ENCODE results near the gene SMC3.

SMC3 gene

GRCh38 chr10:110612087-110612486, 44.6 kb downstream of the SMC3 start:
- TF ChIP-seq CTCF (conservative IDR thresholded peaks at IDR 0.05) = no peak

GRCh38 chr10:110612629-110613028, 45.1 kb downstream of the SMC3 start:
- TF ChIP-seq CTCF (conservative IDR thresholded peaks at IDR 0.05) = no peak
- H3K27ac ChIP-seq = no peak overlapping the region

More at GRCh38 chr10:110612087-110612486, 44.6 kb downstream of the SMC3 start:
- no peak overlapping the region for H3K27ac ChIP-seq

GRCh38 chr10:110613341-110613995, 46.0 kb downstream of the SMC3 start:
- no peak for TF ChIP-seq CTCF (conservative IDR thresholded peaks at IDR 0.05)
- H3K27ac ChIP-seq = no peak overlapping the region

- no peak for TF ChIP-seq CTCF (conservative IDR thresholded peaks at IDR 0.05)
- no peak overlapping the region for H3K27ac ChIP-seq
Measured at GRCh38 chr10:110613996-110614495, 46.6 kb downstream of the SMC3 start.

GRCh38 chr10:110615057-110615747, 47.7 kb downstream of the SMC3 start:
- TF ChIP-seq CTCF (conservative IDR thresholded peaks at IDR 0.05) = no peak
- no peak overlapping the region for H3K27ac ChIP-seq

GRCh38 chr10:110616493-110617033, 49.1 kb downstream of the SMC3 start:
- no peak for TF ChIP-seq CTCF (conservative IDR thresholded peaks at IDR 0.05)
- H3K27ac ChIP-seq = no peak overlapping the region

- no peak overlapping the region for H3K27ac ChIP-seq
- no peak for TF ChIP-seq CTCF (conservative IDR thresholded peaks at IDR 0.05)
Measured at GRCh38 chr10:110617425-110618229, 50.1 kb downstream of the SMC3 start.
